ENCODE results near the gene DOC2A.

DOC2A gene

DNA sequence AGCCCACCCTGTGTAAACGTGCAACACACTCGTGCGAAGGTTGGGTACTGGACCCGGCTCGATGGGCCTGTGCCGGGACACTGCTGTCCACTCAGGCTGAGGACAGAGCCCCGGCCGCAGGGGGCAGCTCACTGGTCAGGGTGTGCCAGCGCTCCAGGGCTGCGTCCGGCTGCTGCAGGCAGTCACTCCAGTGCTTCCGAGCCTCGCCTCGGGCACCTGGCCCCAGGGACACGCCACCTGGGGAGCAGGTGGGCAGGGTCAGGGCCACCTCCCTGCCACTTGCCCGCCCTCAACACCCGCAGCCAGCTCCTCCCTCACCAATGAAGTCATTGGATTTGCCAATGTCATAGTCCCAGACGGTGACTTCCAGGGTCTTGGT lies 4.7 kb downstream of the DOC2A start:
- Histone ChIP-seq H3K4me1 (no peaks in the 10 kb centered on the region; the same call in 1 of the 2 replicates), H3K36me3 (replicated peaks) (peaks cover 28% of the 10 kb centered on the region), H3K9me3 (no peaks in the 10 kb centered on the region), H3K4me3 (no peak overlapping the region), H3K27me3 (ENCODE audit: low read depth) (no peaks in the 10 kb centered on the region)
- in situ Hi-C loops (cut with MboI; ENCODE audit: low sequenced_read_pairs): no loop called here
- DNase-seq (ENCODE audit: low spot score in 2 of 2): no peak

DNA sequence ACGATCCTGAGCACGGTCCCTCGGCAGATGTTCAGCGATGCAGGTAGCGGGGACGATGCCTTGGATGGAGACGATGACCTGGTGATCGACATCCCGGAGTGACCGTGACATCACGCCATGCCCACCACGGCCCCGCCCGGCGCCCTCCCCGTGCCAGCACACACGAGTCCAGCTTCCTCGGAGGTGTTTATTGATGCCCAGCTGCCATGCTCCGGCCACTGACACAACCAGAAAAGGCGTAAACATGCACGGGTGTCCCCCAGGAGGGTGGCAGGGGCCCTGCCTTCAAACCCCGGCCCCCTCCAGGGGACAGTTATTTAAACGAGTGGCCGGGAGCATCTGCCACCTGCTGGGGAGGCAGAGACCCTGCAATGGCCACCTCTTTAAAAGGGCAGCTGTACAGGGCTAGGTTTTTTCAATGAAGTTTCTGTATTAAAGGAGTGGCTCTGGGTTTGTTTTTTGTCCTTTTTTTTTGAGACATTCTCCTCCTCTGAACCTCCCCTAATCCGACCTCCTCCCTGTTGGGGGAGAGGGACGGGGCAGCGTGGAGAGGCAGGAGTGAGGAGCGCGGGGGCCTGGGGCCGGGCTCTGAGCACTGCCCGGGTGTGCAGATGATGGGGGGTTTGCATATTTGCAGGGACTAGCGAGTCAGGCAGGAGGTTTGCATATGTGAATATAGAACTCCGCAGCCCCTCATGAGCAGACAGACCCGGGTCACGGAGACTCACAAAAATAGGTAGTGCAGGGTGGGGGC lies 5.3 kb downstream of the DOC2A start:
- in situ Hi-C loops (cut with MboI; ENCODE audit: low sequenced_read_pairs): no loop called here
- DNase-seq (ENCODE audit: low spot score in 2 of 2): peak; percentile 29 to 66
- Histone ChIP-seq H3K27me3 (ENCODE audit: low read depth) (no peaks in the 10 kb centered on the region), H3K36me3 (replicated peaks) (peaks cover 34% of the 10 kb centered on the region), H3K4me3 (no peak overlapping the region), H3K4me1 (no peaks in the 10 kb centered on the region; the same call in 1 of the 2 replicates), H3K9me3 (no peaks in the 10 kb centered on the region)

DNA sequence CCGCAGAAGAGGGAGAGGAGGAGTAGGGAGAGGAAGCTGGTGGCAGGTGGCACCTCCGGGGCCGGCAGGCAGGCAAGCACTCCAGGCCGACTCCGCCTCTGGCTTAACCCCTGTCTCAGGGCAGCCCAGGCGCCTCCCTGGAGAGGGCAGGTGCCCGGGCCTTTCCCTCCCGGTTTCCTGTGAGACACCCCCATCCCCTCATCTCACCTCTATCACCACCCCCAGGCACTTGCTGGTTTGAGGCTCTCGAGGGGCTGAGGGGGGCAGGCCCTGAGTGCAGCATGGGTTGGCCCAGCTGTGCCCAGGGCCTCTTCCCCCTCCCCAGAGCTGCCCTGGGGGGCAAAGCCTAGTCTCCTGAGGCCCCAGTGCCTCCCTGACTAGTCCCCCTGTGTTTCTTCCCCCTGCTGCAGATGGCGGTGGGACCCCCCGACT lies 6.0 kb downstream of the DOC2A start:
- no peaks in the 10 kb centered on the region for H3K9me3 ChIP-seq
- H3K36me3 ChIP-seq (replicated peaks): peaks cover 37% of the 10 kb centered on the region
- in situ Hi-C loops (cut with MboI; ENCODE audit: low sequenced_read_pairs): no loop called here
- no peak for DNase-seq (ENCODE audit: low spot score in 2 of 2)
- H3K4me1 ChIP-seq: no peaks in the 10 kb centered on the region
- no peak overlapping the region for H3K4me3 ChIP-seq
- H3K27me3 ChIP-seq (ENCODE audit: low read depth): no peaks in the 10 kb centered on the region

DNA sequence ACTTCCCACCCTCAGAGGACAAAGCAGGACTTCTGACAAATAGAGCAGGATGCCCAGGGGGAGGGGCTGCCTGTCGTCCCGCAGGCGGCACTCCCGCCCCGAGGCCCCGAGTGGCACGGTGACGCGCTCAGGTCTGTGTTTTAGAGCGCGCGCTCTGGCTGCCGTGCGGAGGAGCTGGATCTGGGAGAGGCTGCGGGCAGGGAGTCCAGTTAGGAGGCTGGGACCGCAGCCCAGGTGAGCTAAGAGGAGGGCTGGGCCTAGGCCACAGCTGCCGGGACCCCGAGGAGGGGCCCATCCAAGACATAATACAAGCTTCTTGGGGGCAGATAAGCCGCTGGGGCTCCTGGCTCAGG lies 6.4 kb downstream of the DOC2A start:
- no peak overlapping the region for H3K4me3 ChIP-seq
- H3K27me3 ChIP-seq (ENCODE audit: low read depth): no peaks in the 10 kb centered on the region
- no peaks in the 10 kb centered on the region for H3K4me1 ChIP-seq
- no peak for DNase-seq (ENCODE audit: low spot score in 2 of 2)
- H3K36me3 ChIP-seq (replicated peaks): peaks cover 41% of the 10 kb centered on the region
- in situ Hi-C loops (cut with MboI; ENCODE audit: low sequenced_read_pairs): no loop called here
- no peaks in the 10 kb centered on the region for H3K9me3 ChIP-seq

DNA sequence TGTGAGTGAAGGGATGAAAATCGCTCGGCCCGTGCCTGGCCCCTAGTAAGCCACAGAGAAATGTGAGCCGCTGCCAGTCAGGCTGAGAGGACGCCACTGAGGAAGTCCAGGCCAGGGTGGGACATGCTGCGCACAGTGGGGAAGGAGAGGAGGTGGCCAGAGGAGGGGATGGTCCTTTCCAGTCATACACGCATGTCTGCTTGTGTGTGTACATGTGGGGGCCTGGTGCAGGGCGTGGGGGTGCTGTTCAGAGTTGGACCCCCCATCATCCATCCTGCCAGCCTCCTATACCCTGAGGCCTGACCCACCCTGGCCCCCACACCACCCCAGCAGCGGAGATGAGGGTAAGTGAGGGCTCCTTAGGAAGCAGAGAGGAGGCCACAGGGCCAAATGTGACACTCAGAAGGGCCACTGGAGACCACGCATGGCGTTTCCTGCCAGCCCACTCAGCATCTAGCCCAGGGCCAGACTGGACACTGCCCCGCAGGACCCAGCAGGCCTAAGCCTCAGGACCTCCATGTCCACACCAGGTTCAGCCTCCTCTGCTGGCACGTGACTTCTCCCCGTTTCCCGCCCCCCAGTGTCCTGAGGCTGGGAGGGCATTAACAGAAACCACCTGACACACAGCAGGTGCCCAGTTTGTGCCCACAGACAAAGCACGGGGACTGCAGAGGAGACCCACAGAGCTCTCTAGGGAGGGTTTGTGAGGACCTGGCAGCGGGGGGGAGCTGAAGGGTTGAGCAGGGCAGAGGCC lies 7.0 kb downstream of the DOC2A start:
- Histone ChIP-seq H3K36me3 (replicated peaks) (peaks cover 41% of the 10 kb centered on the region), H3K9me3 (no peaks in the 10 kb centered on the region), H3K4me3 (no peak overlapping the region), H3K4me1 (no peaks in the 10 kb centered on the region), H3K27me3 (ENCODE audit: low read depth) (no peaks in the 10 kb centered on the region)
- DNase-seq (ENCODE audit: low spot score in 2 of 2): no peak
- in situ Hi-C loops (cut with MboI; ENCODE audit: low sequenced_read_pairs): no loop called here

DNA sequence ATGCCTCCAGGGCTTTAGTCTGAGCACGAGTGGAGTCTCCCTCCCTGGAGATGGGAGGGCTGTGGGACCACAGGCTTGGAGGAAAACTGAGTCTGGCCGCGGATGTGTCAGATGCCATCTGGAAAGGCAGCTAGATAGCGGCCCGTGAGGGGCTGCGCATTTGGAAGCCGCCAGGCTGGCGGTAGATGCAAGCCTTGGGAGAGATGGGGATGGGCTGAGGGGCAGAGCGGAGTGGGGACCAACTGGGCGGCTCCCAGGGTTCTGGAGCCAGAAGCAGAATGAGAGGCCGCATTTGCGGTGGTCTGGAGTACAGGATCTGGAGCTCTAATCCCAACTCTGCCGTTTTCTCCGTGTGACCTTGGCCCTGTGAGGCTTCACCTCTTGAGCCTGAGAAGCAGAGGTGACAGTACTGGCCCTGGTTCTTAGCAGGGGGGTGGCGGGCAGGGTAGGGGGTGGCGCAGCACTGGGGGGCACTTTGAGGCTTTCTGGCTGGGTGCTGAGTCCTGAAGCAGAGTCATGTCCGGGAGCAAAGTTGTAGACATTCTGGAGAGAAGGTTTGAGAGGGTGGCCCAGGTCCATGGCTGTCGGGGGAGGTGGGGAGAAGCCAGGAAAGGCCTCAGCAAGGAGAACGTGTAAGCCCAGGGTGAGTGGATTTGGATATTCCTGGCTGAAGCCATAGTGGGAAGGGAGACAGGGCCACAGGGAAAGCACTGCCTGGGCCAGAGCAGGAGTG lies 8.0 kb downstream of the DOC2A start:
- Histone ChIP-seq H3K4me1 (no peaks in the 10 kb centered on the region), H3K4me3 (no peak overlapping the region), H3K27me3 (ENCODE audit: low read depth) (no peaks in the 10 kb centered on the region), H3K9me3 (no peaks in the 10 kb centered on the region), H3K36me3 (replicated peaks) (peaks cover 46% of the 10 kb centered on the region)
- DNase-seq (ENCODE audit: low spot score in 2 of 2): no peak
- in situ Hi-C loops (cut with MboI; ENCODE audit: low sequenced_read_pairs): no loop called here

DNA sequence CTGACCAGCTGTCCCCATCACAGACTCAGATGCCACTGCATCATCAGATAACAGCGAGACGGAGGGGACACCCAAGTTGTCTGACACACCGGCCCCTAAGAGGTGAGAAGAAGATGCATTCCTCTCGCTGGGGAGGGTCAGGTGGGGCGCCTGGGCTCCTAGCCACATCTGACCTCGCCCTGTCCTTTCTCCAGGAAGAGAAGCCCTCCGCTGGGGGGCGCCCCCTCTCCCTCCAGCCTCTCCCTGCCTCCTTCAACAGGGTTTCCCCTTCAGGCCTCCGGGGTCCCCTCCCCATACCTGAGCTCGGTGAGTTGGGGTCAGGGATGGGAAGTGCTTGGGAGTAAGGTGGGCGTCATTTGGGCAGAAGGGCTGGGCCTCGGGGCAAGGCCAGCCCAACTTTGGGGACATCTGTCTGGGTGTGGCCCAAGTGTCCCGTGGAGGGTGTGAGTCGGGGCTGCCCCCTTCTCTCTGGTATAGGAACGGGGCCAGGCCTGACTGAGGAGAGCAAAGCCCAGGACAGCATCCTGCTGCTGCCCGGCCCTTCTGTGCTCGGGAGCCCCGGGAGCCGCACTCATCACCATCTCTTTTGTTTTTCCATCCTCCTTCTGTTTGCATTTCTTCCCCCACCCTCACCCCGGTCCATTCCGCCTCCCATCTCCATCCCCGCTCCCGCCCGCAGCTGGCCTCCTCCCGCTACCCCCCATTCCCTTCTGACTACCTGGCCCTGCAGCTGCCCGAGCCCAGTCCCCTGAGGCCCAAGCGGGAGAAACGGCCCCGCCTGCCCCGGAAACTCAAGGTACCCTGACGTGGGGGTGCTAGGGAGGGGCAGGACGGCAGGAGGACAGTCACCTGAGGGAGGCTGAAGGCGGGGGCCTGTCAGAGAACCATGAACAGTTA lies 9.8 kb downstream of the DOC2A start:
- Histone ChIP-seq H3K4me3 (no peak overlapping the region), H3K36me3 (replicated peaks) (peaks cover 44% of the 10 kb centered on the region), H3K27me3 (ENCODE audit: low read depth) (no peaks in the 10 kb centered on the region), H3K9me3 (no peaks in the 10 kb centered on the region), H3K4me1 (peaks cover 4% of the 10 kb centered on the region)
- no peak for DNase-seq (ENCODE audit: low spot score in 2 of 2)
- in situ Hi-C loops (cut with MboI; ENCODE audit: low sequenced_read_pairs): no loop called here

DNA sequence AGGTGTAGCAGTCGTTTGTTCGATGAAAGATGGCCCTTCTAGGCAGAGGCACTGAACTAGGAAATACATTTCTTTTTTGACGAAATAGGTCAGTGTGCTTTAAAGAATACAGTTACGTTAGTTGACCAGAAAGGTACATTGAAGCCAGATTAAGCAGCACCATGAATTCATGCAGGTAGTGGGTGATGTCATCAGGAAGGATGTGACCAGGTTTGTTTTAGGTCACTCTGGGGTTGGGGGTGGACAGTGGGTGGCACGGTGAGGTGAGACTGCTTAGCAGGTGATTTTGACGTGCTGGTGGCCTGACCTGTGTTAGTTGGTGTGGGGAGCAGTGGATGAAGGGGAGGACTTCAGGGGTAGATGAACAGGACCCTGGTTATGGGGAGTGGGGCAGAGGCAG lies 11.2 kb downstream of the DOC2A start:
- peaks cover 44% of the 10 kb centered on the region for H3K36me3 ChIP-seq (replicated peaks)
- no peak for DNase-seq (ENCODE audit: low spot score in 2 of 2)
- in situ Hi-C loops (cut with MboI; ENCODE audit: low sequenced_read_pairs): no loop called here
- no peak overlapping the region for H3K4me3 ChIP-seq
- no peaks in the 10 kb centered on the region for H3K27me3 ChIP-seq (ENCODE audit: low read depth)
- H3K9me3 ChIP-seq: no peaks in the 10 kb centered on the region
- H3K4me1 ChIP-seq: peaks cover 11% of the 10 kb centered on the region

DNA sequence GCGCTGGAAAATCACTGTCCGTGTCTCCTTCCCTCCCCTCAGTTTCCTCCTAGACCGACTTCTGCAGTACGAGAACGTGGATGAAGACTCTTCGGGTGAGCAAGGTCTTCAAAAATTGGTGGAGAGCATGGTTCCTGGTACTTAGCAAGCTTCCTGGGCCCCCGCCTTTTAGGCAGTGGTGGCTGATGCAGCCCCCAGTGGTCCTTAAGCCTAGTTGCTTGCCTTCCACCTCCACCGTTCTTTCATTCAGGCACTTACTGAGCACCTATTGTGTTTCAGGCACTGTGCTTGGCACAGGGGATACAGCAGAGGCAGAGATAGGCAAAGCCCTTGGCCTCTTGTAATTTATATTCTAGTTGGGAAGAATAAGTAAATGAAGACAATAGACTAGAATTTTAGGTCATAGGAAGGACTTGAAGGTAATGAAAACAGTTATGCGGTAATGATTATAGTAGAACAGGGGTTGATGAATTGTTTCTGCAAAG lies 14.0 kb downstream of the DOC2A start:
- in situ Hi-C loops (cut with MboI; ENCODE audit: low sequenced_read_pairs): no loop called here
- Histone ChIP-seq H3K4me1 (peaks cover 13% of the 10 kb centered on the region), H3K36me3 (replicated peaks) (peaks cover 51% of the 10 kb centered on the region), H3K4me3 (peak overlapping the region; percentile 92), H3K9me3 (no peaks in the 10 kb centered on the region), H3K27me3 (ENCODE audit: low read depth) (no peaks in the 10 kb centered on the region)
- no peak for DNase-seq (ENCODE audit: low spot score in 2 of 2)

DNA sequence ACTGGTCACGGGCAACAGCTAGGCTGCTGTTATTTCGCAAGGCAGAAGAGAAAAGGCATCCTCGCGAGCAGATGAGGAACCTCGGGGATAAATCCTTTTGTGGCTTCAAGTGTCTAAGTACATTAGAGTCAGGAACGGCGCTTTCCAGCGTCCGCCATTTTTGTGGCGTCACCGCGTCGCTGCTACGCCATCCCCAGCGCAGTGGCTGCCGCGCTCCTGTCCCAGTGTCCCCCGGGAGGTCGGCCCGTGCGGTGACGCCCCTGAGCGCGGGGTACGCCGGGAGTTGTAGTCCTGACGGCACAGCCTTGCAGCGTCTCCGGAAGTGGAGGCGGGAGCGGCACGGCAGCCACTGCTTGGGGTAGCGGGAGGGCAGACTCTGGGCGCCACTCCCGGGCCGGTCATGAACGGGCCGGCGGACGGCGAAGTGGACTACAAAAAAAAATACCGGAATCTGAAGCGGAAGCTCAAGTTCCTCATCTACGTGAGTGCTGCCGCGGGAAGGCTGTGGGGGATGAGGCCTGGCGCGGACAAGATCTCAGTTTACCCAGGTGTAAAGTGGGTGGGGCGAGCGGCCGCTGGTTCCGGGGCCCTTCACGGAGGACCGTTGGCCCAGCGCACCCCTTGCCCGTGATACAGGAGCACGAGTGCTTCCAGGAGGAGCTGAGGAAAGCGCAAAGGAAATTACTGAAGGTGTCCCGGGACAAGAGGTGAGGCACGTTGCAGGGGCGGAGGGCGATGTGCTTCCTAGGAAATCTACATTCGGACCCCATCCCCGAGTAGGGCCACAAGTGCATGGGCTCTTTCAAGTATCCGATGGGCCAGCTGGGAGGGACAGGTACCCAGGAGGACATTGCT lies 14.7 kb downstream of the DOC2A start, which contains the start of gene INO80E:
INO80E (plus strand) TSS at position 331 of the 855 bp plus-strand sequence; CDS start at position 401, 70 bp downstream.
- peaks cover 48% of the 10 kb centered on the region for H3K36me3 ChIP-seq (replicated peaks)
- H3K4me1 ChIP-seq: peaks cover 13% of the 10 kb centered on the region
- DNase-seq (ENCODE audit: low spot score in 2 of 2): peak; percentile 95 to 99
- H3K9me3 ChIP-seq: no peaks in the 10 kb centered on the region
- H3K27me3 ChIP-seq (ENCODE audit: low read depth): no peaks in the 10 kb centered on the region
- peak within 1 kb of the TSS; percentile 92 for H3K4me3 ChIP-seq
- in situ Hi-C loops (cut with MboI; ENCODE audit: low sequenced_read_pairs): no loop called here

DNA sequence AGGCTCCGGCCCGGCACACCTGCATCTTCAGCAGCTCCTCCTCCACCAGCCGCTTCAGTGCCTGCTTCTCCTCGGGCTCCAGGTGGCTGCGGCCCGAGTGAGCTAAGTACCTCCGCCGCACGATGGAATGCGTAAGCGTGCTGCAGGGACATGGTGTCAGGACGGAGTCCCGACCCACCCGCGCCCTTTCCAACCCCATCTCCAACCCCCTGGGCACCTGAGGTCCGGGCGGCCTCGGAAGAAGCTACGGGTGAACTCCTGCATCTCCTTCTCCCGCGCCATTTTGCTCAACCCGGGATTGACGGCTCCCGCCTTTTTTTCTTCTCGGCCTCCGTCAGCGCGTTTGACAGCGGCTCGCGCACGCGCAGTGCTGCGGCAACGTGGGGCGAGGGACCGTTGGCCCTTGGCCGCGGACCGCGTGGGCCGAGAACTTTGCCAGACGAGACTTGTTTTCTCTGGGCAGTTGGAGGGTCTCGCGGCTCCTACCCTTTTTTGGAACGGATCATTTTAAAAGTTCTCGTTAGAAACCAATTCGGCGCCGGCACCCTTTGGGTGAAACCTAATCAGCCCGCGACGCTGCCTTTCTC lies 15.4 kb downstream of the DOC2A start, which contains the start of gene HIRIP3:
HIRIP3 (minus strand) TSS at position 294 of the 587 bp plus-strand sequence; CDS start at position 282, 12 bp downstream.
- peaks cover 45% of the 10 kb centered on the region for H3K36me3 ChIP-seq (replicated peaks)
- DNase-seq (ENCODE audit: low spot score in 2 of 2): peak; percentile 82 to 90
- no peaks in the 10 kb centered on the region for H3K9me3 ChIP-seq
- H3K27me3 ChIP-seq (ENCODE audit: low read depth): no peaks in the 10 kb centered on the region
- in situ Hi-C loops (cut with MboI; ENCODE audit: low sequenced_read_pairs): no loop called here
- peak within 1 kb of the TSS; percentile 92 for H3K4me3 ChIP-seq
- peaks cover 13% of the 10 kb centered on the region for H3K4me1 ChIP-seq
